ENCODE data around the gene COBL. TPM values are rescaled to one million over a fixed set of nuclear protein-coding genes. Genes with fewer than 3 reads are reported as not detected.

Gene COBL
- total RNA-seq, 4 donors from 2014 or later: 17.2 to 59.7 (median 31.0) TPM

DNA sequence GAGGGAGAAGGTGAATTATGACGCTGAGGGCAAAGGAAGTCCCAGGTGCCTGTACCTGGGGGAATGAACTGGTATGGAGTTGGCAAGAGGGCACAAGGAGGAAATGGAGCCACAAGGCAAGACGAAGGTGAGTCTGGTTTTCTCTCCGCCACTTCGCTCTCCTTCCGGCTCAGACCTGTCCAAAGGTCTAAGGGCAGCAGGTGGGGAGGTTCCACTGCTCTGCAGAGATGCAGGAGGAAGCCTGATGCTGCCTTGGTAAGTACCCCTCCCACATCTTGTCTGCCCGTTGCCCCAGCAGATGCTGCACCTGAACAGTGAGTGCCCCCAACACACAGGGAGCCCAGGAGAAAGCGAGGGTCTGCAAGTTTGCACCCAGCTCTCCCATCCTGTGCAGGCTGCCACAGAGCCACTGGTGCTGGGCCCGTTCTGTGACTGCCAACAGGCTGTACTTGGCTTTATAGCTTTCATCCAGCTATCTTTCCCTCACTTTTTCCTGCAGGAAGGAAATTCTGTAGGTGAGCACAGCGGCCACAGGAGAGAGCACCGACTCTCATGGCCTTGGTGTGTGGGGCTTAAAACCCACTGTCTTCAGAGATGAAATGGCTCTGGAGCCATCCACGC lies 235.2 kb downstream of the COBL start:
- Histone ChIP-seq H3K4me1 (peaks cover 0 to 18% (median 0%) of the 10 kb centered on the region in 3 donors), H3K4me3 (no peak overlapping the region)
- ATAC-seq: no peak

DNA sequence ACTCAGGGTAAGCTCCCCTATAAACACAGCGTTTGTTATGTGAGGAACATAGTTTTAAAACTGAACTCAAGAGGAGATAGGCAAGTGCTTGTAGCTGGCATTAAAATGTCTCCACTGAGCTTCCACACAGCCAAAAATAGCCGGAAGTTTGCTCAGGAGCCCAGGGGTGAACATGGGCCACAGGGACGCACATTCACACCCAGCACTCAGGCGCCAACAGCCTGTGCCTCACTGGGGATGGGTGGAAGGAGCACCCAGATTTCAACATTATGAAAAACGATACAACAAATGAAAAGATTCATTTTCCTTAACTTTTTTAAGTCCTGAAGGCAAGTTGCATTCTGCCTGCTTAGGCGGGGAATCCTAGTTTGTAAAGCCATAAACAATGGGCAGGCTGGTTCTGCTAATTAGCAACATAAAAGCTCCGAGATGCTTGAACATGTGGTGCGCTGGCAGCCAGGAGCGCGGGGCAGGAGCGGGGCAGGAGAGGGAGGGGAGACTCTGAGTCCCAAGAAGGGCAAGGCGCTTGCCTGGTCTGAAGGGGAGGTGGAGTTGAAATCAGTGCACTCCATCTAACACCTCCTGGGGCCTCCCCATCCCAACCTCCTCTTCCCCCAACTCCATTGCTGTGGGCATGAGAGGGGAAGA lies 235.9 kb downstream of the COBL start:
- Histone ChIP-seq H3K36me3 (peaks cover 0 to 20% of the 10 kb centered on the region in 2 donors), H3K27me3 (no peaks in the 10 kb centered on the region), H3K4me1 (peaks cover 0 to 18% (median 0%) of the 10 kb centered on the region in 3 donors), H3K4me3 (no peak overlapping the region), H3K9me3 (no peaks in the 10 kb centered on the region), H3K27ac (no peak overlapping the region)
- no peak for ATAC-seq
- TF ChIP-seq, protein P1, sequence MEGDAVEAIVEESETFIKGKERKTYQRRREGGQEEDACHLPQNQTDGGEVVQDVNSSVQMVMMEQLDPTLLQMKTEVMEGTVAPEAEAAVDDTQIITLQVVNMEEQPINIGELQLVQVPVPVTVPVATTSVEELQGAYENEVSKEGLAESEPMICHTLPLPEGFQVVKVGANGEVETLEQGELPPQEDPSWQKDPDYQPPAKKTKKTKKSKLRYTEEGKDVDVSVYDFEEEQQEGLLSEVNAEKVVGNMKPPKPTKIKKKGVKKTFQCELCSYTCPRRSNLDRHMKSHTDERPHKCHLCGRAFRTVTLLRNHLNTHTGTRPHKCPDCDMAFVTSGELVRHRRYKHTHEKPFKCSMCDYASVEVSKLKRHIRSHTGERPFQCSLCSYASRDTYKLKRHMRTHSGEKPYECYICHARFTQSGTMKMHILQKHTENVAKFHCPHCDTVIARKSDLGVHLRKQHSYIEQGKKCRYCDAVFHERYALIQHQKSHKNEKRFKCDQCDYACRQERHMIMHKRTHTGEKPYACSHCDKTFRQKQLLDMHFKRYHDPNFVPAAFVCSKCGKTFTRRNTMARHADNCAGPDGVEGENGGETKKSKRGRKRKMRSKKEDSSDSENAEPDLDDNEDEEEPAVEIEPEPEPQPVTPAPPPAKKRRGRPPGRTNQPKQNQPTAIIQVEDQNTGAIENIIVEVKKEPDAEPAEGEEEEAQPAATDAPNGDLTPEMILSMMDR (IDR thresholded peaks at IDR 0.05): no peak
- TF ChIP-seq POLR2AphosphoS5 (IDR thresholded peaks at IDR 0.05): no peak
- no peak for TF ChIP-seq POLR2A (IDR thresholded peaks at IDR 0.05)
- TF ChIP-seq EP300 (IDR thresholded peaks at IDR 0.05): no peak
- WGBS, 2 donors (ENCODE audit: low coverage in 1 of 2): 34 to 45% methylated on average over 6 of the region's 12 CpGs

More for the DNA sequence above, 235.2 kb downstream of the COBL start:
- H3K9me3 ChIP-seq: no peaks in the 10 kb centered on the region
- TF ChIP-seq, protein P1 (IDR thresholded peaks at IDR 0.05): no peak
- no peak for TF ChIP-seq EP300 (IDR thresholded peaks at IDR 0.05)
- TF ChIP-seq POLR2A (IDR thresholded peaks at IDR 0.05): no peak
- no peak for TF ChIP-seq POLR2AphosphoS5 (IDR thresholded peaks at IDR 0.05)
- H3K27me3 ChIP-seq: no peaks in the 10 kb centered on the region
- no peak overlapping the region for H3K27ac ChIP-seq
- H3K36me3 ChIP-seq: peaks cover 0 to 20% of the 10 kb centered on the region in 2 donors
- 72 to 100% methylated on average over 1 to 7 of the region's 11 CpGs for WGBS, 2 donors (ENCODE audit: low coverage in 1 of 2)

DNA sequence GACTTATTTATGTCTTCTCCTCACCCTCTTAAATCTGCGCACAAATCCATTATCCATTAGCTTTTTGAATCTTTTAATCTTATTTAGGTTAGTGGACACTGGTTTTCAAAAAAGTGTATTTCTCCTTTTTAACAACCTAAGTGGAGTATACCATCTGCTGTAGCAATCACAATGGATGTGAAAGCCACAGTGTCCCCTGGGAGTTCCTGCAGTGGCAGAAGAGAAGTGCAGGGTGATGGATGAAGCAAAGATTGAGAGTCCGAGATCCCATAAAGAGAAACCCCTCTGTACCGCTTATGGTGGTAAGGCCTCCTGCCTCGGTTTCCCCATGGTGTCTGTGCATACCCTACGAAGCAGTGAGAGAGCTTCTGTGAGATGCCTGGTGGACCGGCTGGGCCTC lies 236.4 kb downstream of the COBL start:
- TF ChIP-seq, protein P1 (IDR thresholded peaks at IDR 0.05): no peak
- no peak for TF ChIP-seq POLR2A (IDR thresholded peaks at IDR 0.05)

DNA sequence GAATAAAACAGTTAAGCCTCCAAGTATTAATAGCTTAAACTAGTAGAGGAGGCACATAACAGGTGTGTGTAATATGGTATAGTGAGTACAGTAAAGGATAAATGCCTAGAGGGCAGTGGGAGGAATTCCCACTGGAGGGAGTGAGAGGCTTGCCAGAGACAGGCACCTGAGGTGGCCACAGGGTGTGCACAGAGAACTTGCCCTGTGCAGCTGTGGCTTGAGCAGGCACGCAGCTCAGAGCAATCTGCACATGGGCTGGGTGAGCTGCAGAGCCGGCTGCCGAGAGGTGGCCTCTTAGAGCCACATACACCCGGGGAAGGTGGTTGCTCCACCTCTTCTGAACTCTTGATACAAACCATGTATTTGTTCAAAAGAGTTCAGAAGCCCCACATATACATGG lies 237.1 kb downstream of the COBL start:
- H3K36me3 ChIP-seq: peaks cover 0 to 12% of the 10 kb centered on the region in 2 donors
- no peaks in the 10 kb centered on the region for H3K27me3 ChIP-seq
- WGBS, 2 donors (ENCODE audit: low coverage in 1 of 2): 93 to 95% methylated on average over 2 to 3 of the region's 4 CpGs
- no peak overlapping the region for H3K4me3 ChIP-seq
- TF ChIP-seq, protein P1 (IDR thresholded peaks at IDR 0.05): no peak
- no peak for TF ChIP-seq POLR2A (IDR thresholded peaks at IDR 0.05)
- no peak for TF ChIP-seq EP300 (IDR thresholded peaks at IDR 0.05)
- ATAC-seq: no peak
- H3K27ac ChIP-seq: no peak overlapping the region
- no peaks in the 10 kb centered on the region for H3K9me3 ChIP-seq
- peaks cover 0 to 18% (median 0%) of the 10 kb centered on the region in 3 donors for H3K4me1 ChIP-seq

More for the DNA sequence above, 236.4 kb downstream of the COBL start:
- Histone ChIP-seq H3K4me3 (no peak overlapping the region), H3K36me3 (peaks cover 0 to 19% of the 10 kb centered on the region in 2 donors), H3K27me3 (no peaks in the 10 kb centered on the region), H3K4me1 (peaks cover 0 to 18% (median 0%) of the 10 kb centered on the region in 3 donors), H3K27ac (no peak overlapping the region), H3K9me3 (no peaks in the 10 kb centered on the region)
- WGBS, 2 donors (ENCODE audit: low coverage in 1 of 2): 77 to 79% methylated on average over 5 to 6 of the region's 6 CpGs
- no peak for ATAC-seq

DNA sequence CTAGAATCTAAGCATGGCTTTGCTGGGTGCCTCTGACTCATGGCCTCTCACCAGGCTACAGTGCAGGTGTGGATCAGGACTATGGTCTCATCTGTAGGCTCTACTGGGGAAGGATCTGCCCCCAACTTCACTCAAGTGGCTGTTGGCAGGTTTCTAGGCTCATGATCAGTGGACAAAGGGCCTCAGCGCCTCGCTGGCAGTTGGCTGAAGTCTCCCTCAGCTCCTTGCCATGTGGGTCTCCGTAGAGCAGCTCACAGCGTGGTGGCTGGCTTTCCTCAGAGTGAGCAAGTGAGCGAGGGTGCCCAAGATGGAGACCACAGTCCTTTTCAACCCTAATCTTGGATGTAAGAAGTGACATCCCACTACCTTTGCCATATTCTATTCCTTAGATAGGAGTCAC lies 238.0 kb downstream of the COBL start:
- TF ChIP-seq EP300 (IDR thresholded peaks at IDR 0.05) (no peak), POLR2AphosphoS5 (IDR thresholded peaks at IDR 0.05) (no peak), POLR2A (IDR thresholded peaks at IDR 0.05) (no peak)
- TF ChIP-seq, protein P1 (IDR thresholded peaks at IDR 0.05): no peak
- no CpG with 5 or more reads among the region's 5 CpGs for WGBS, 2 donors (ENCODE audit: low coverage in 1 of 2)
- H3K9me3 ChIP-seq: no peaks in the 10 kb centered on the region
- H3K27me3 ChIP-seq: no peaks in the 10 kb centered on the region
- no peak overlapping the region for H3K4me3 ChIP-seq
- peaks cover 0 to 18% (median 0%) of the 10 kb centered on the region in 3 donors for H3K4me1 ChIP-seq
- ATAC-seq: no peak
- H3K27ac ChIP-seq: no peak overlapping the region
- peaks cover 0 to 7% of the 10 kb centered on the region in 2 donors for H3K36me3 ChIP-seq
